A673 (cell line): ENCODE results near the gene FAM222B. TPM values are rescaled to one million over a fixed set of nuclear protein-coding genes. Genes with fewer than 3 reads are reported as not detected.

Experiments used
- BruUV-seq: library from RNA; stranded (reverse); fragments of 400-500 nt; replicated peaks from 2 replicates; lab custom pipeline; 2021; lab: Mats Ljungman, UMichigan
- CTCF ChIA-PET: fragments of 300-600 bp; sonication (Branson Sonifier 250); formaldehyde crosslinking; loops from one replicate; lab custom pipeline; 2022; ENCODE audit warnings: antibody characterized with exemption; lab: Charles Lee
- POLR2A ChIA-PET: fragments of 300-600 bp; sonication (Branson Sonifier 250); formaldehyde crosslinking; loops from one replicate; lab custom pipeline; 2022; ENCODE audit warnings: antibody characterized with exemption; ENCODE audit not compliant: low non-redundant PET; lab: Charles Lee
- DNase-seq: peaks from one replicate; pipeline ENCODE4 v3.0.0-alpha.2; 2015; ENCODE audit warnings: low spot score
- H3K27ac ChIP-seq: fragments of 200-600 bp; sonication (generic); 2 replicates; pipeline ENCODE4 v1.5.1; 2016; ENCODE audit warnings: mixed run types, low read depth, mild to moderate bottlenecking, mixed read lengths, antibody characterized with exemption, low read length; ENCODE audit not compliant: poor library complexity, severe bottlenecking
- H3K27me3 ChIP-seq: fragments of 200-600 bp; sonication (generic); replicated peaks from 2 replicates; pipeline ENCODE4 v1.6.1; 2017; ENCODE audit warnings: mixed run types, low read depth, mild to moderate bottlenecking, mixed read lengths, antibody characterized with exemption, low read length; ENCODE audit not compliant: insufficient read depth, poor library complexity
- H3K36me3 ChIP-seq: fragments of 200-600 bp; sonication (generic); 2 replicates; pipeline ENCODE4 v1.6.1; 2016; ENCODE audit warnings: mixed run types, mild to moderate bottlenecking, mixed read lengths, antibody characterized with exemption, low read length; ENCODE audit not compliant: insufficient read depth, poor library complexity, severe bottlenecking
- H3K4me1 ChIP-seq: fragments of 200-600 bp; sonication (generic); 2 replicates; pipeline ENCODE4 v1.6.1; 2017; ENCODE audit warnings: mixed run types, mild to moderate bottlenecking, mixed read lengths, antibody characterized with exemption, low read length; ENCODE audit not compliant: insufficient read depth, poor library complexity, severe bottlenecking
- H3K4me3 ChIP-seq: fragments of 200-600 bp; sonication (generic); 2 replicates; pipeline ENCODE4 v1.5.1; 2016; ENCODE audit warnings: low read depth, mixed run types, mild to moderate bottlenecking, mixed read lengths, low read length; ENCODE audit not compliant: poor library complexity, severe bottlenecking
- H3K9me3 ChIP-seq: fragments of 200-600 bp; sonication (generic); 2 replicates; pipeline ENCODE4 v1.6.1; 2016; ENCODE audit warnings: mixed run types, low read depth, mild to moderate bottlenecking, mixed read lengths, antibody characterized with exemption, low read length; ENCODE audit not compliant: poor library complexity, severe bottlenecking
- CTCF ChIP-seq: fragments of 300-800, 200-600 bp; sonication (generic); conservative IDR thresholded peaks from 2 replicates; pipeline ENCODE4 v1.5.1; 2017; ENCODE audit warnings: low read depth, mild to moderate bottlenecking, antibody characterized with exemption, low read length, moderate library complexity, mixed read lengths
- EZH2 ChIP-seq: fragments of 200-600 bp; sonication (generic); IDR thresholded peaks from 2 replicates; pipeline ENCODE4 v1.6.1; 2017; ENCODE audit warnings: borderline replicate concordance, low read depth, mild to moderate bottlenecking, mixed read lengths, antibody characterized with exemption, low read length; ENCODE audit not compliant: poor library complexity, severe bottlenecking
- intact Hi-C: fragments of 100-400 bp; cut with micrococcal nuclease; formaldehyde crosslinking; loops from one replicate; pipeline ENCODE4 v1.10.0; 2022; ENCODE audit not compliant: unreplicated experiment
- total RNA-seq: library from RNA; stranded (reverse); gene quantifications from 2 replicates; pipeline ENCODE4 v1.2.3, GENCODE V29; 2021

Gene FAM222B
- total RNA-seq, 1 experiment from 2014 or later = 27.3 TPM

- no peak for DNase-seq
- Histone ChIP-seq H3K4me1 (no peaks in the 10 kb centered on the region), H3K27me3 (no peaks in the 10 kb centered on the region), H3K27ac (no peak overlapping the region), H3K4me3 (no peak overlapping the region), H3K9me3 (no peaks in the 10 kb centered on the region), H3K36me3 (no peaks in the 10 kb centered on the region)
- BruUV-seq = no TSS peak
- TF ChIP-seq EZH2 = no peak
- no peak for TF ChIP-seq CTCF
- ChIA-PET CTCF (no interaction called here), POLR2A (no interaction called here)
- intact Hi-C loops = no loop called here
These were observed 28.5 kb upstream of the FAM222B start for GRCh38 chr17:28871056-28871579.

GRCh38 chr17:28867276-28867675, 24.7 kb upstream of the FAM222B start:
- ChIA-PET POLR2A (no interaction called here), CTCF (no interaction called here)
- no TSS peak for BruUV-seq
- no peaks in the 10 kb centered on the region for H3K4me1 ChIP-seq
- H3K27ac ChIP-seq = no peak overlapping the region
- intact Hi-C loops = no loop called here
- H3K4me3 ChIP-seq = no peak overlapping the region
- H3K36me3 ChIP-seq = no peaks in the 10 kb centered on the region
- no peak for DNase-seq
- H3K9me3 ChIP-seq = no peaks in the 10 kb centered on the region
- H3K27me3 ChIP-seq = no peaks in the 10 kb centered on the region
- no peak for TF ChIP-seq CTCF
- no peak for TF ChIP-seq EZH2

- H3K4me3 ChIP-seq = no peak overlapping the region
- intact Hi-C loops = no loop called here
These were observed 23.6 kb upstream of the FAM222B start for GRCh38 chr17:28865946-28866752.

More at GRCh38 chr17:28865946-28866752, 23.6 kb upstream of the FAM222B start:
- no TSS peak for BruUV-seq
- no peaks in the 10 kb centered on the region for H3K4me1 ChIP-seq
- H3K9me3 ChIP-seq = no peaks in the 10 kb centered on the region
- TF ChIP-seq CTCF (no peak), EZH2 (no peak)
- CTCF ChIA-PET = no interaction called here
- DNase-seq = peak; percentile 36
- no peaks in the 10 kb centered on the region for H3K27me3 ChIP-seq
- peaks cover 3% of the 10 kb centered on the region for H3K36me3 ChIP-seq
- no peak overlapping the region for H3K27ac ChIP-seq
- POLR2A ChIA-PET = no interaction called here
